ENCODE results near the gene DMBX1. TPM values are rescaled to one million over a fixed set of nuclear protein-coding genes. Genes with fewer than 3 reads are reported as not detected.

DMBX1 gene
- total RNA-seq, 1 donor from 2014 or later: not detected

DNA sequence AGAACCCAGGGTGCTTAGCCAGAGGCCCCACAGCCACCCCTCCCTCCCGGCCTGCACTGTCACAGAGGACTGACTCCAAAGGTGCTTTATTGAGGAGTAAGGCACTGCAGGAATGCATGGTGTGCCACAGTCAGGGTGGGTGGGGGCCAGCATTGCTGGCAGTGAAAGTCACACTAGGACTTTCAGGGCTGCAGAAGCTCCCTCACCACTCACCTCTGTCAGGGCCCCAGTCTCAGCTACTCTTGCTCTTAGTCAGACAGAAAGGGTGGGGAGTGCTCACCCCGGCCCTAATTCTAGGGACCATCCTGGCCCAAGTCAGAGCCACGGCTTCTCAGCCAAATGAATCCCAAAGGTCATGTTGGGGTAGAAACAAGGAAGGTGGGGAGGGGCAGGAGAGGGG is 42.5 kb downstream of the DMBX1 start:
- TF ChIP-seq, protein P1, sequence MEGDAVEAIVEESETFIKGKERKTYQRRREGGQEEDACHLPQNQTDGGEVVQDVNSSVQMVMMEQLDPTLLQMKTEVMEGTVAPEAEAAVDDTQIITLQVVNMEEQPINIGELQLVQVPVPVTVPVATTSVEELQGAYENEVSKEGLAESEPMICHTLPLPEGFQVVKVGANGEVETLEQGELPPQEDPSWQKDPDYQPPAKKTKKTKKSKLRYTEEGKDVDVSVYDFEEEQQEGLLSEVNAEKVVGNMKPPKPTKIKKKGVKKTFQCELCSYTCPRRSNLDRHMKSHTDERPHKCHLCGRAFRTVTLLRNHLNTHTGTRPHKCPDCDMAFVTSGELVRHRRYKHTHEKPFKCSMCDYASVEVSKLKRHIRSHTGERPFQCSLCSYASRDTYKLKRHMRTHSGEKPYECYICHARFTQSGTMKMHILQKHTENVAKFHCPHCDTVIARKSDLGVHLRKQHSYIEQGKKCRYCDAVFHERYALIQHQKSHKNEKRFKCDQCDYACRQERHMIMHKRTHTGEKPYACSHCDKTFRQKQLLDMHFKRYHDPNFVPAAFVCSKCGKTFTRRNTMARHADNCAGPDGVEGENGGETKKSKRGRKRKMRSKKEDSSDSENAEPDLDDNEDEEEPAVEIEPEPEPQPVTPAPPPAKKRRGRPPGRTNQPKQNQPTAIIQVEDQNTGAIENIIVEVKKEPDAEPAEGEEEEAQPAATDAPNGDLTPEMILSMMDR (IDR thresholded peaks at IDR 0.05): no peak
- Mint-ChIP-seq H3K4me3 (ENCODE audit: unreplicated experiment) (no peak overlapping the region), H3K36me3 (ENCODE audit: low read depth) (no peaks in the 10 kb centered on the region), H3K4me1 (ENCODE audit: low read depth) (peaks cover 3% of the 10 kb centered on the region), H3K9me3 (ENCODE audit: low read depth) (peaks cover 5% of the 10 kb centered on the region), H3K27ac (ENCODE audit: unreplicated experiment) (no peak overlapping the region), H3K27me3 (ENCODE audit: low read depth) (peaks cover 46% of the 10 kb centered on the region)
- DNase-seq (ENCODE audit: low spot score): no peak

DNA sequence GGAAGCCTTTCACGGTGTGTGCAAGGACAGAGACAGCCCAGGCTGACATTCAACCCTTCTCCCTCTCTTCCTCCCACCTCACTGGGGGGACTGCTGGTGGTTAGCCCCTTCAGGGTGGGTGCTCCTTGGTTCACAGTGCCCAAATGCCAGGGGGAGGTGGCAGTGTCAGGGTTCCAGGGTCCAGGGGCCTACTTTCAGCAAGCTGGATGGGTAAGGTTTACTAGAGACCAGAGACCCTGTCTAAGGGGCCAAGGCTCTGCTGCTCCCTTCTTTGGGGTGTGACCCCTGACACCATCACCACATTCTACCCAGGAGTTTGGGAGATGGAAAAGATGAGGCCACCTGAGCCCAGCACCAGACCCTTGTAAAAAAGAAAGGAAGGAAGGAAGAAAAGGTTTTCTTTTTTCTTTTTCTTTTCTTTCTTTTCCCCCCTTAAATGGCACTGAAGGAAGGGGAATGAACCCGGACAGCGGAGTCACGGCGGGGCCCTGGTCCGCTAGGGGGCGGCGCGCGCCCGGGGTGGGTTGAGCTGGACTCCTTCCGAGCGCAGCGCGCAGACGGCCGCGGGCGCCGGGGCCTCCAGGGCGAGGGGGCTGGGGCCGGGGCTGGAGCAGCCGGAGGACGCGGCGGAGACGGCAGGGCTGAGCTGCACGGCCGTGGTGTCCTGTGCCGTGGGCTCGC is 43.0 kb downstream of the DMBX1 start:
- Mint-ChIP-seq H3K36me3 (ENCODE audit: low read depth) (no peaks in the 10 kb centered on the region), H3K27me3 (ENCODE audit: low read depth) (peaks cover 46% of the 10 kb centered on the region), H3K9me3 (ENCODE audit: low read depth) (peaks cover 5% of the 10 kb centered on the region), H3K4me1 (ENCODE audit: low read depth) (peaks cover 3% of the 10 kb centered on the region), H3K27ac (ENCODE audit: unreplicated experiment) (no peak overlapping the region), H3K4me3 (ENCODE audit: unreplicated experiment) (no peak overlapping the region)
- TF ChIP-seq, protein P1 (IDR thresholded peaks at IDR 0.05): peak; percentile 80
- no peak for DNase-seq (ENCODE audit: low spot score)

DNA sequence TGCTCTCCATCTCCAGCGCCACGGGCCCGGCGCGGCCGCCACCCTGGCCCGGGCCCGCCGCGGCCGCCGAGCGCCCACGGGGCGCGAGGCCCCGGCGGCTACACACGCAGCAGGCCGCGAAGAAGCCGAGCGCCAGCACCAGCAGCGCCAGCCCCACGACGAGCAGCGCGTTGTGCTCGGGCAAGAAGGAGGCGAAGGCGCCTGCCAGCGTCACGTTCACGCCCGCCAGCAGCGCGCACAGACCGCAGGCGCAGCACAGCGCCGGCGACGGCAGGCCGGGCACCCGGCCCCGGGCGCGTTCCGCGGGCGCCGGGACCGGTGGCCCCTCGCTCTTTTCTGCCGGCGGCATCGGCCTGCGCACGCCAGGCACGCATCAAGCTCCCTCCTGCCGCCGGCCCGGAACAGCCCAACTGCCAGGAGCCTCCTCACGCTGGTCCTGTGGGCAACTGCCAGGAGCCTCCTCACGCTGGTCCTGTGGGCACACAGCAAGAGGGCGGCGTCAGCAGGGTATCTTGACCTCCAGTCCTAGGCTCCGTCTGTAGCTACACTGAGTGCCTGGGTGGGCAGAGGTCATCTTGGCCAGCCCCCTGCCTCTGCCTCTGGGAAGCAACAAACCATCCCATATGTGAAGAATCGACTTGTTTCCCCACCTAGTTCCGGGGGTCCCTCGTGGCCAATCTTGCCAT is 43.7 kb downstream of the DMBX1 start:
- Mint-ChIP-seq H3K27me3 (ENCODE audit: low read depth) (peaks cover 45% of the 10 kb centered on the region), H3K9me3 (ENCODE audit: low read depth) (peaks cover 5% of the 10 kb centered on the region), H3K4me3 (ENCODE audit: unreplicated experiment) (peak overlapping the region; percentile 57), H3K4me1 (ENCODE audit: low read depth) (peaks cover 3% of the 10 kb centered on the region), H3K27ac (ENCODE audit: unreplicated experiment) (no peak overlapping the region), H3K36me3 (ENCODE audit: low read depth) (peaks cover 1% of the 10 kb centered on the region)
- TF ChIP-seq, protein P1 (IDR thresholded peaks at IDR 0.05): no peak
- DNase-seq (ENCODE audit: low spot score): no peak

DNA sequence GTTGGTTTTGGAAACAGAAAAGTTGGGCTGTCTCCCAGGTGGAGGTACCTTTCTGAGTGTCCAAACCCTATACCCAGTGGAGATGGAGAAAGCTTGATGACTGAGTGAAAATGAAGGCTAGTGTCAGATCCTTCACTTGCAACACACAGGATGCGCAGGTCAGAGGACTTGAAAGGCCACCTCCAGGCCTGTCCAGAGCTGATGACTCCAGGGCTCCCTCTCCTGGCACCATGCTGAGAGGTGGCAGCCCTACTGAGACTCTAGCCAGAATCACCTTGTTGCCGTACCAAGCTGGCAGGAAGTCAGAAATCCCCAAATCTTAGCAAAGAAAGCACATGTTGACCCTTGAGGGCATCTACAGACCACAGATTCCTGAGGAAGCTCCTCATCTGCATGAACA is 45.4 kb downstream of the DMBX1 start:
- TF ChIP-seq, protein P1 (IDR thresholded peaks at IDR 0.05): peak; percentile 58
- Mint-ChIP-seq H3K27ac (ENCODE audit: unreplicated experiment) (no peak overlapping the region), H3K4me1 (ENCODE audit: low read depth) (peaks cover 3% of the 10 kb centered on the region), H3K36me3 (ENCODE audit: low read depth) (peaks cover 2% of the 10 kb centered on the region), H3K9me3 (ENCODE audit: low read depth) (peaks cover 5% of the 10 kb centered on the region), H3K4me3 (ENCODE audit: unreplicated experiment) (no peak overlapping the region), H3K27me3 (ENCODE audit: low read depth) (peaks cover 40% of the 10 kb centered on the region)
- no peak for DNase-seq (ENCODE audit: low spot score)

DNA sequence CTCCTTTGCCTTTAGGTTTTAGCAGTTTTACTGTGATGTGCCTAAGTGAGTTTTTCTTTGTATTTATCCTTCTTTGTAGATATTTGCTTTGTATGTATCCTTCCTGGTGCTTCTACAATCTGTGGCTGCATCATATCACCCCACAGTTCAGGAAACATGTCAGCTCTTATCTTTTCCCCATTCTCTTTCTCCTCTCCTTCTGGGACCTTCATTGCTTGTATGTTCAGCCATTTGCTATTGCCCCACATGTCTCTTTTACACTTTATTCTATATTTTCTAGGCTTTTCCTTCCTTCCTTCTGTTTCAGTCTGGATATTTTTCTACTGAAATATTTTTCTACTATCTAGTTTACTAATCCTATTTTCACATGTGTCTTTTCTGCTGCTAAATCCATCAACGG is 46.9 kb downstream of the DMBX1 start:
- Mint-ChIP-seq H3K27me3 (ENCODE audit: low read depth) (peaks cover 44% of the 10 kb centered on the region), H3K4me1 (ENCODE audit: low read depth) (peaks cover 3% of the 10 kb centered on the region)

More for the DNA sequence above, 46.9 kb downstream of the DMBX1 start:
- peaks cover 4% of the 10 kb centered on the region for H3K36me3 Mint-ChIP-seq (ENCODE audit: low read depth)
- TF ChIP-seq, protein P1 (IDR thresholded peaks at IDR 0.05): no peak
- H3K27ac Mint-ChIP-seq (ENCODE audit: unreplicated experiment): no peak overlapping the region
- DNase-seq (ENCODE audit: low spot score): no peak
- H3K9me3 Mint-ChIP-seq (ENCODE audit: low read depth): peaks cover 5% of the 10 kb centered on the region
- no peak overlapping the region for H3K4me3 Mint-ChIP-seq (ENCODE audit: unreplicated experiment)

All from chondrocyte (in vitro differentiated cells).